A673 (cell line): ENCODE results near the gene MAP1S.

Experiments
- CTCF ChIP-seq: fragments of 300-800, 200-600 bp; sonication (generic); conservative IDR thresholded peaks from 2 replicates; pipeline ENCODE4 v1.5.1; 2017; ENCODE audit warnings: low read depth, mild to moderate bottlenecking, antibody characterized with exemption, low read length, moderate library complexity, mixed read lengths
- EZH2 ChIP-seq: fragments of 200-600 bp; sonication (generic); IDR thresholded peaks from 2 replicates; pipeline ENCODE4 v1.6.1; 2017; ENCODE audit warnings: borderline replicate concordance, low read depth, mild to moderate bottlenecking, mixed read lengths, antibody characterized with exemption, low read length; ENCODE audit not compliant: poor library complexity, severe bottlenecking

- TF ChIP-seq CTCF = no peak
- no peak for TF ChIP-seq EZH2
Observed at GRCh38 chr19:17775991-17776803, 56.9 kb downstream of the MAP1S start.
